GM18951 (cell line): ENCODE data around the gene MCM9.

Source experiments
- POLR2A ChIP-seq: IDR thresholded peaks from 4 replicates; pipeline ENCODE4 v1.6.1; 2011; ENCODE audit warnings: mild to moderate bottlenecking; ENCODE audit not compliant: insufficient read length, insufficient read depth; ENCODE audit errors: extremely low read depth
- in situ Hi-C: fragments of 300-500 bp; cut with MboI; formaldehyde crosslinking; loops from one replicate; pipeline ENCODE4 v1.12.0; 2022; ENCODE audit warnings: low sequenced_read_pairs, mixed read lengths, inconsistent platforms; ENCODE audit not compliant: unreplicated experiment

Gene MCM9

DNA sequence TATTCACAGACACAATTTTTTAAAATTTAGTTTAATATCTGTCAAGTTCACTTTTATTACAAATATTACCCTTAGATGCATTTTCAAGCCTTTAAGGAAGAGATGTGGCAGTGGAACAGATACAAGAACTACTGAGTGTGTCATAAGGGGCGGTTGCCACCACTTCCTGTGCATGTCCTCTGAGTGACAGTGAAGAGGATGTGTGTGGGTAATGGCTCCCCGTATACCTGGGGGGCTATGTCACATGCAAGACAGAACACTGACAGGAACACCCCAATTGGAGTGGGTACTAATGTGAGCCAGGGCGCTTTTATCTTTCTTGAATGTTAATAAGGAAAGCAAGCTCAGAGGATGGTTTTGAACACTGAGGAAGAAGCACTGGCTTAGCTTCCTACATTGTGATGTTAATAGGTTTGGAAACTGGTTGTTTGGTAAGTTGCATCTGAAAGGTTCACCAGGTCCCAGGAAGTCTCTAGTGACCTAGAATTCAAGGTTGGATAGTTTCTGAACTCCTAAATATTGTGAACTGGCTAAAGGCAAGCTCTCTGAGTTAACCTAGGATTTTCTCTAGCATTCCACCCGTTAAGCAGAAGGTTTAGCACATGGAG is 124.4 kb downstream of the MCM9 start:
- in situ Hi-C loops: no loop called here
- no peak for TF ChIP-seq POLR2A

DNA sequence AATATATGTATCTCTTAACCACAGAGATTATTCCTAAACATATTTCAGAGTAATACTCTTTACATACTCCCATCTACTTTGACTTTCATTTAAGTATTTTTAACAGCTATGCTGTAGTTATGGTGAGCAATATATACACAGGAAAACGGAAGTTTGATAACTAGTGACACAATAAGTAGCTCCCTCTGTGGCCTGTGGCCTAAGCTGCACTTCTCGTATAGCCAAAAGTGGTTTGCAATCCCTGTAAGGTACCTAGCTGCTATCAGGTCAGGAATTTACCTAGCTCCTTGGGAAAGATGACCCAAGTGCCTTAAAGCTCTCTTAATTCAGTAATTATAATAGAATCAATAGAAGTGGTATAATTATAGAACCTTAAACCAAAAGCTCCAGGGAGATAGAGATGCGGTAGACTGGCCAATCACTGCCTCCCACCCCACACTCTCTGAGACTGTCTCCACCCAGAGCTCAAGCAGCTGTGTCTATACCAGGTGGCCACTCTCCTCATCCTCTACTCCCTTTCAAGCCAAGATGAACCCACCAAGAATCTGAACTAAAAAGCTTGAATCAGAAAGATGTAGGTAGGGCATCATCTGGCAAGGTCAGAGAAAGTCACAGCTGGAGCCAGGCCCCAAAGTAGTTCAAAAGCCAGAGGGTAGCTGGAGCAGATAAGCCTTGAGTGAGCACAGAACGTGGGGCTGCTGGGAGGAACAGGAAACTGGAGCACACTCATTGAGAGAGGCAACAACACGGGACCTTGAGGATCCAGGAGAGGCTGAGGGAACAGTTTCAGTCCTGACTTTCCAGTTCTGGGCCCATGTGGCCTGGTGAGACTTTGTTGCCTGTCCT is 125.9 kb downstream of the MCM9 start:
- TF ChIP-seq POLR2A: no peak
- in situ Hi-C loops: no loop called here

DNA sequence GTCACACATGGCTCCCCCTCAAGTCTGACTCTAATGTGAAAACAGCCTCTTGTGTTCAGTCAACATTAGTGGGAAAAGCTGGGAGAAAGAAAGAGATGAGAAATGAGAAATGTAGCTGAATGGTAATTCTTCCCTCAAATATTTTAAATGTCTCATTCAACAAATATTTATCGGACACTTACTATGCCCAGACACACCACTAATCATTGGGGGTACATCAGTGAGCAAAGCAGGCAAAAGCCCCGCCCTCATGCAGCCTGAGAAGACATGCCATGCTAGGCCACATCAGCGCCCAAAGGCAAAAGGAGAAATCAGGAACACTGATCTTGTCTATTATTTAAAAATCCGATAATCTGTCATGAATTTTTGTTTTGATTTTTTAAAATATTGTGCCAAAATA is 130.9 kb downstream of the MCM9 start:
- in situ Hi-C loops: no loop called here
- TF ChIP-seq POLR2A: no peak

DNA sequence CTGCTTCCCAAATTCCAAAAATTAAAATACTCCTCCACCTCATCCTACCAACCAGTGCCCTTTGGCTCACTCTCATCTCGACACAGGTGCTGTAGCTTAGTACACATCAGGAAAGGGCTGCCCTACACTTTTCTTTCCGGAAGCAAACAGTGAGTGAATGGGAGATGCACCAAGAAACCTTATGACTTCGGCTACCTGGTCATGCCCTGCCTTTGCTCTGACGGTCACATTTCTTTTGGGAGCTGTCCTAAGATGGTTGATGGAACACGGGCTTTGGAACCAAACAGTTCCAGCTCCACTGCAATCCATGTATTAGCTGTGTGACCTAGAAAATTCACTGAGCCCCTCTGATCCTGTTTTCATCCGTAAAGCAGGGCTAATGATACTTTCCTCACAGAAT is 133.7 kb downstream of the MCM9 start:
- in situ Hi-C loops: no loop called here
- no peak for TF ChIP-seq POLR2A

DNA sequence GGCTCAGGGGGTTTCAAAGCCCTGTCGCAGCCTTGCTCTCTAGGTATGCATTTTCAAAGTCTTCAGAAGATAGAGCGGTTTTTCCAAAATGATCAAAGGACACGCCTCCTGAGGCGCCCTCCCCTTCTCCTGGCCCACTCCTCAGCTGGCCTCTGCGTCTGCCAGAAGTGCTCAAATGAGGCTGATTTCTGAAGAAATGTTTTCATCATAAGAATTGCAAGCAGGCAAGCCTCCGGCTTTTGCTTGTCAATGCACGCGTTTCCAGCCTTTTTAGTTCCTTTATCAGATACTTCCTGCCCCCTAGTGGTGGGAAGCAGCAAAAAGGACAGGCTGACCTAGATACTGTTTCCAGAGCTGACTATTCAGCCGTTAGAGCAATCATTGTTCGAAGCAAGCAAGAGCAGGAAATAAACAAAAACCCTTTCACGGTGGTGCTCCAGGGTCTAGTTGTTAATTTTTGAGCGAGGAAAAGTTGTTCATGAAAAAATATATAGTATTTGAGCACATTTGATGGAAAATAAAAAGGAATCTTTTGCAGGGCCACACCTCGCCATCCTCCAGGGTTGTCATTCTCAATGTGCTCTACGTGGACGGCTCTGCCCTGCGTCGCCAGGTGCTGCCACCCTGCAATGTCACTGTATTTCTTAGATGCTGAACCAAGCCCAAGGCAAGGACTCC is 134.4 kb downstream of the MCM9 start:
- TF ChIP-seq POLR2A: no peak
- in situ Hi-C loops: no loop called here

DNA sequence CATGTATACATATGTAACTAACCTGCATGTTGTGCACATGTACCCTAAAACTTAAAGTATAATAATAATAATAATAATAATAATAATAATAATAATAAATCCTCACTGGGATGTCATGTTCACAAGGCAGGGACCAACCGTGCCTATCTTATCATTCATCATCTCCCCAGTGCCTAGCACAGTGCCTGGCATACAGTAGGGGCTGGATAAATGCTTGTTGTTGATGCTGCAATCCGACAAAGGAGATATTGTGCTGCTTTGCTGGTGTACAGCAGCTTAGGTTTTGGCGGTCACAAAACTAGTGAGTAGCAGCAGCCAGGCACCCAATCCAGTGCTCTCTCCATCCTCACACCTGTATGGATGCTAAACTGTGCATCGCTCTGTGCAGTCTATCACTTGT is 135.1 kb downstream of the MCM9 start:
- TF ChIP-seq POLR2A: no peak
- in situ Hi-C loops: loop anchor here (25.0 kb wide), 2 partner anchors 312 to 513 kb away; no protein-coding TSS in a partner anchor

DNA sequence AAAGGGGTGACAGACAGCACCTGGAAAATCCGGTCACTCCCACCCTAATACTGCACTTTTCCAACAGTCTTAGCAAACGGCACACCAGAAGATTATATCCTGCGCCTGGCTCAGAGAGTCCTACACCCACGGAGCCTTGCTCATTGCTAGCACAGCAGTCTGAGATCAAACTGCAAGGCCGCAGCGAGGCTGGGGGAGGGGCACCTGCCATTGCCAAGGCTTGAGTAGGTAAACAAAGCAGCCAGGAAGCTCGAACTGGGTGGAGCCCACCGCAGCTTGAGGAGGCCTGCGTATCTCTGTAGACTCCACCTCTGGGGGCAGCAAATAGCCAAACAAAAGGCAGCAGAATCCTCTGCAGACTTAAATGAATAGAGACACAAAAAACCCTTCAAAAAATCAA is 138.4 kb downstream of the MCM9 start:
- in situ Hi-C loops: loop anchor here (25.0 kb wide), 2 partner anchors 316 to 509 kb away; no protein-coding TSS in a partner anchor

DNA sequence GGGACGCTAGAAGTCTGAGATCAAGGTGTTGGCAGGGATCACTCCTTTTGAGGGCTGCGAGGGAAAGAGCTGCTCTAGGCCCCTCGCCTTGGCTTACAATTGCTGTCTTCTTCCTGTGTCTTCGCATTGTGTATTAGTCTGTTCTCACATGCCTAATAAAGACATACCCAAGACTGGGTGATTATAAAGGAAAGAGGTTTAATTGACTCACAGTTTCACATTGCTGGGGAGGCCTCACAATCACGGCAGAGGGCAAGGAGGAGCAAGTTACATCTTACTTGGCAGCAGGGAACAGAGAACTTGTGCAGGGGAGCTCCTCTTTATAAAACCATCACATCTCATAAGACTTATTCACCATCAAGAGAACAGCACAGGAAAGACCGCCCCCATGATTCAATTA is 143.5 kb downstream of the MCM9 start:
- no peak for TF ChIP-seq POLR2A
- in situ Hi-C loops: loop anchor here (25.0 kb wide), 2 partner anchors 321 to 504 kb away; no protein-coding TSS in a partner anchor

DNA sequence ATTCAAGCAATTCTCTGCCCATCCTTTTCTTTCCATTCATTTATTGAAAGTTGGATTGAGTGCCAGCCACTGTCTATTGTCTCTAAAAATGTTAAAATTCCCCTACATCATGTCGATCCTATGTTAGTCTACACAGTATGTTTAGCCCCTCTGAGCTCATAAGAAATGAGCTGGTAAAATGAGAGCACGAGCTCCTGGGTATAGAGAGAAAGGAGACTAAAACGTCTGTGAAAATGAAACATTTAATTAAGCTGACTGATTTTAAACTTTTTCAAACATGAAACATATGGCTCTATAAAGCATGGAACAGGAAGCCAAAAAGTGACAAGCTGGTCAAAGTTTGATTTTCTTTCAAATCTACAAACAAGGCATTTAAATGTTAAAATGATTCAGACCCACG is 145.0 kb downstream of the MCM9 start:
- in situ Hi-C loops: loop anchor here (25.0 kb wide), 2 partner anchors 322 to 503 kb away; no protein-coding TSS in a partner anchor
- TF ChIP-seq POLR2A: no peak

DNA sequence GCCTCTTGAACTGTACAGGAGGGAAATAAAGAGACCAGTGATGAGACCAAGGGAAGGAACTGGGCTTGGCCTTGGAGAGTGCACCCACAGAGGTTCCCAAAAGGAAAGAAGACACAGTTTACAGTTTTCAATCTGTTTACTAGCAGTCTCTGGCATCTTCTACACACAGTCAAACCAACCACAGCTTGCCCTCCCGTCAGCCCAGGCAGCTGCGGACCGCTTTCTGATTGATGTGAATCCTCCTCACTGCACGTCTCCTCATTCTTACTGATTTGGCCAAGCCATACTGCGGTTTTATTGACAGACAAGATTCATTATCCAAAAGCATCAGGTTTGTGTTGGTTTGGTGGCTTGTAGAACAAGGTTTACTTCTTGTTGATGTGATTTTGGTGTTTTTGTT is 145.5 kb downstream of the MCM9 start:
- in situ Hi-C loops: loop anchor here (25.0 kb wide), 2 partner anchors 323 to 502 kb away; no protein-coding TSS in a partner anchor
- TF ChIP-seq POLR2A: no peak

DNA sequence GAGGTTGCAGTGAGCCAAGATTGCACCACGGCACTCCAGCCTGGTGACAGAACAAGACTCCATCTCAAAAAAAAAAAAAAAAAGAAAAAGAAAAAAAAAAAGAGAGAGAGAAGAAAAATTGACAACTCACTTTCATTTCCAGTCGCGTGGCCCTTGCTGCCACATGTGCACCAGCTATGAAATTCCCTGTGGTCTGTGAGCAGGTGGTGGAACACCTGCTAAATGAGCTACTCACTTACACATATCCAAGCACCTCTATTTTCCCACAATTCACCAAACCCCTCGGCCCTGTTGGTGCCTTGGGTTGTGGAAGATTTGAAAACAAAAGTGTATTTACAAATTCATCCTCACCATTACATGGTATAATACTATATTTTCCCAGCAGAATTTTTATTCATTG is 146.3 kb downstream of the MCM9 start:
- no peak for TF ChIP-seq POLR2A
- in situ Hi-C loops: loop anchor here (25.0 kb wide), 2 partner anchors 324 to 501 kb away; no protein-coding TSS in a partner anchor

DNA sequence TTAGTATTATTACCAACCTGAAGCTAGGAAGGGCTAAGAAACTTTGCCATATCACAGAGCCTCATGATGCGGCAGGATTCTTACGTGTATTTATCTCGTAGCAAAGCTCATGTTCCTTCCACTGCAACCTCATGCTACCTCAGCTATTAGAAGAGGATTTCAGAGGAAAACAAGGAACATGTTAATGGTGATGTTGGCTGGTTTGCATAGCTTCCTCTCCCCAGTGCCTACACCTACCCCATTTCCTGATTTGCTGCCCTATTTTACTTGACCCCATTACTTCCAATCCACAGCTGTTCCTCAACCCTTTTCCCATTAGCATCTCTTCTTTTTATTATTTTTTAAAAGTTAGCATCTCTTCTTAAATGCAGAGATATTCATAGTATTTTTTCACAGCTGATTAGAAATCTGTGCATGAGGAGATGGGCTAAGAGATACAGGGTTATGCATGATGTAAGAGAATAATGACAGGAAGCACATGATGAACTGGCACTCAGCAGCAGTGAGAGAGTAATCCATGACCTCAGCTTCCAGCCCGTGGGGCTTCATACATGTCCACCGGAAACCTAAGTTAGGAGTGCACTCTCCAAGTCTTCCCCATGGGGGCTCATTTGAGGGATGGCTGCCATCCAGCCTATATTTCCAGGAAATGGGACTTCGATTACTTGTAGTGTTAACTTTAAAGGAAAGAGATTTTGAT is 147.1 kb downstream of the MCM9 start:
- in situ Hi-C loops: loop anchor here (25.0 kb wide), 2 partner anchors 324 to 501 kb away; no protein-coding TSS in a partner anchor
- no peak for TF ChIP-seq POLR2A
